Measurements from ENCODE around the gene CACNA1E.

- TF ChIP-seq CTCF (IDR thresholded peaks at IDR 0.05; ENCODE audit: low read depth, low read length), result no peak
- TF ChIP-seq POLR2A (IDR thresholded peaks at IDR 0.05; ENCODE audit: extremely low read depth, insufficient read length), result no peak
- no peak for TF ChIP-seq MYC (IDR thresholded peaks at IDR 0.05; ENCODE audit: low read depth, low read length)
Observed at GRCh38 chr1:181443231-181443853, 40.0 kb upstream of the CACNA1E start.
